HG03571 (cell line): Measurements from ENCODE around the gene FAM53B.

ENCODE experiments used
- ATAC-seq: cut with Tn5 transposase; IDR thresholded peaks from one replicate; pipeline ENCODE4 v1.9.1; 2021; ENCODE audit not compliant: unreplicated experiment

Gene FAM53B

DNA sequence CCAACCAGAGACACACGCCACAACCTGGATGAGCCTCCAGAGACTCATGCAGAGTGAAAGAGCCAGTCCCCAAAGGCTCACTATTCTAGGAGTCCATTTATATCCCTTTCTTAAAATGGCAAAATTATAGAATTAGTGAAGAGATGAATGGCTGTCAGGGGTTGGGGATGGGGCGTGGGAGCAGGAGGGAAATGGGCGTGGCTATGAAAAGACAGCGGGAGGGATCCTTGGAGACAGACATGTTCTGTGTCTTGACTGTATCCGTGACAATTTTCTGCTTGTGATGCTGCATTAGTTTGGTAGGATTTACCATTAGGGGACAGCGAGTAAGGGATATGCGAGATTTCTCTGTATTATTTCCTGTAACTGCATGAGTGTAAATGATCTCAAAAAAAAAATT lies 33.0 kb downstream of the FAM53B start:
- no peak for ATAC-seq

DNA sequence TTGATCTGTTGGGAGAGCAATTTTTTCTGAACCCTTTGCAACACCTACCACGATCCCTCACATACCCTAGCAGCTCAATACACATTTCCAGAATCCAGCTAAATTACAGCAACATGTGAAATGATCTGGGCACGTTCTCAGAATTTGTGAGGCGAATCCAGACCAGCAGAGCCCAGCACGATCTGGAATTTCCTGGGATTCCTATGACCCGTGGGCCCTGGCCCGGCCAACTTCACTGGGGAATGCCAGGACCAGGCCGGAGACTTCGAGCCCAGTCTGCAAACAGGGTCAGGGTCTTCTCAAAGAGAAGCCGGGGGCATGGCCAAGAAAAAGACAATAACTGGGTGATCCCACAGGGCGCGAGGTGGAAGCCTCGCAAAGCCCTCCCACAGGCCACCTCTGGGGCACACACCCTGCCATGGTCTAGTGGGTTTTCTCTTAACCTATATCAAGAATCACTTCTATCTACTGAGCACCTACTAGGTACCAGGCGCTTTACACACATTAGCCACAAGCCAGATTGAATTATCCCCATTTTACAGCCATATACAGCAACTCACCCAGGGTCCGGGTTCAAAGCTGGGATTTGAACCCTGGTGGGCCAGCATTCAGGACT lies 33.8 kb downstream of the FAM53B start:
- ATAC-seq: no peak

DNA sequence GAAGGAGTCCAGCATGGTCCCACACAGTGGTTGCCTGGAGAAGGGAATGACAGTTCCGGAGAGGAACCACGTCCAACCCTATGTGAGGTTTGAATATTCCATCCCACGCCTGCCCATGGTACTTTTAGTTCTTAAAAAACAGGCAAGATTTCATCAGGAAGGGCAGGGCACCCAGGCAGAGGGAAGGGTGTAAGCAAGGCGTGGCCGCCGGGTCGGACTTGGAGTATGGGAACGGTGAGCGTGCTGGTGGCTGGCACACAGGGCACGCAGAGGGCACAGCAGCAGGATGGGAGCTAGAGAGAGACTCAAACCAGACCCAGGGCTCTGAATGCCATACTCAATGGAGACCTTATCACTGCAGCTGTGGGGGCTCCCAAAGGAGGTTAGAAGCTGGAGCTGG lies 34.3 kb downstream of the FAM53B start:
- no peak for ATAC-seq

DNA sequence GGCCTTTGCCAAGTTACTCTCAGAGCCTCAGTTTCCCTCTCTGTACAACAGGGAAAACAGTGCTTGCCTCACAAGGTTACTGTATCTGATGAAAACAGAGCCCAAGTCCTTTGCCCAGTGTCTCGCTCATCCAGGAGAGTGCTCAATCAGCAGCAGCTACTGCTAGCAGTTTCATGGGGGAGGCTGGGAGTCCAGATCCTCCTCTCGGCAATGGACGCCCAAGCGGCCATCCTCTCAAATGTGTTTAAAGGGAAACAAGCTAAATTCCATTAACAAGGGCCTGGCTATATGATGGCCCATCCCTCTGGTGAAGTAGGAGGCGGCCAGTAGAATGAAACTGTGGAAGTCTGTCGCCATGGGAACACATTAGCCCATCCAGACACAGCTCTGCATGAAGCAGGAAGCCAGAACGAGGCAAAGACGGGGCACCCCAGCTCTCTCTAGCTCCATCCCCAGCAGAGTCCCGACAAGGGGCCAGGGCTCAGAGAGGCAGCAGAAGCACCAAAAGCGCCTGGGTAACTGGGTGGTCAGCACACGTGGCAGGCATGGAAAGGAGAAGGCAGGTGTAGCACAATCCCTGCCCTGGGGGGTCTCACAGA lies 35.2 kb downstream of the FAM53B start:
- no peak for ATAC-seq

DNA sequence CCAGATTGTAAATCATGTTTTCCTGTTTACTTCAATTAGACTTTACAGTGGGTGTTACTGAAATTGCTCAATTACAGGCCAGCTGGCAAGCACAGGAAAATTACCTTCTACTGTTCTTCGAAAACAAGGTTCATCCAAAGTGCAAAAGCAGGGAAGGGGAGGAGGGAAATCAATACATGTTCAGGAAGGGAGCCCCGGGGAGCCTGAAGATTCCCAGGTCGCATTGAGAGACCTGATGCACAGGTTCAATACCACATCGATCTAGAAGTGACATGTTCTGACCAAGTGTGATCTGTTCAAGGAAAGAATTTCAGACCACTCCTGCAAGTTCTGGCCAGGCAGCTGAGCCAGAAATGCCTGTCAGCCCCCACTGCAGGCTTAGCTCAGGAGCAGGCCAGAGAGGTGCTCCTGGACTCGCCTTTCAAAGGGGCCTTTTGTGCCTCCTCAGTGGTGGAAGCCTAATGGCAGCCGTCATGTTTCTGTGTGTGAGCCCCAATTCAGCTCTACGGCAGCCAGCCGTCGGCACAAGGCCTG lies 35.9 kb downstream of the FAM53B start:
- ATAC-seq: no peak

DNA sequence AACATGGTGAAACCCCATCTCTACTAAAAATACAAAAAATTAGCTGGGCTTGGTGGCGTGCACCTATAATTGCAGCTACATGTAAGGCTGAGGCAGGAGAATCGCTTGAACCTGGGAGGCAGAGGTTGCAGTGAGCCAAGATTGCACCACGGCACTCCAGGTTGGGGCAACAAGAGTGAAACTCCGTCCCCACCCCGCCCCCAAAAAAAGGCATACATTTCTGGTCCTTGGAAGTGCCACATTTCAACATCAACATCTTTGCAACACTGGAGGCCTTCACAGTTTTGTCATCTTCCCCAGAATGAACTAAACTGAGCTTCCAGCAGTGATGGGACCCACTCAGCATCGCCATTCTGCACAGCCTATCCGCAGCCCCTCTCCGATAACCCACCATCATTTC lies 36.6 kb downstream of the FAM53B start:
- ATAC-seq: no peak

DNA sequence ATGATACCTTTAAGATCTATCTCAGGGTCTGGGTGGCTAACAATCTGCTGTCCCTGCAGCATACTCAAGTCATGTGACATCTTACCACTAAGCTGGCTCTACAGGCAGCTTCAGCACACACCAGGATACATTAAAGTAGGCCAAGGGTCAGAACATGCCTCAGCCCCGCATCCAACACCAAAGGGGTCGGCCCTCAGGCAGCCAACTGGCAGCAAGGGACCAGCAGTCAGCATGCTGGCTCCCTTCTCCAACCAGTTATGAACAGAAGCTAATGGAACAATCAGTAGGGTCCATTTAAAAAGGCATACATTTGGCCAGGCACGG lies 37.1 kb downstream of the FAM53B start:
- ATAC-seq: no peak

DNA sequence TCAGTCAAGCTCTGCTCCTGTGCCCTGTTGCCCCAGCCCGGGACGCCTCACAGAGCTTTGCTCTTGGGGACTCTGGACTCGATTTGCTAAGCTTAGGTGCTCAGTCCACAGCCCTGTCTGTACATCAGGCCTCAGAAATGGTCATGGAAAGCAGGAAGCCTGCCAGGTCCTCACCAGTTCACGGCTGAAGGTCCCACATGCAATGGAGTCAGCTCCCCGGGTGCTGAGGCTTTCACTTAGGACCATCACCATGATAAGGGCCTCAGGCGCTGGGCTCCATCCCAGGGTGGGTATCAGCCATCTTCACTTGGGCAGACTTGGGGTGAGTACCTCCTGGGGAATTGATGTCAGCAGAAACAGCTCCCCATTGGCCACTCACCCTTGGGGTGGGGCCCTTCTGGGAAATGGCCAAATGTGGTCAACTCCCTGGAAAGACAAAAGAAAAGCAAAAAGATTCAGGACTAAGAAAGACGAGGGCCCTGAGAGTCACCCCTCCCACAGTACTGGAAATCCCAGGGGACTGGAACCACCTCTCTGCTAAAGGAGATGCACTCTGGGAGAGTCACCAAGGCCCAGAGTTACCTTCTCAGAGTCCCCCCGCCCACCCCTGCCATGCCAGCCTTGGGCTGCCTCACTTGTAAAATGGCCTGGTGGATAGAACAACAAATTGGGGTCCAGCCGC lies 37.6 kb downstream of the FAM53B start:
- no peak for ATAC-seq

DNA sequence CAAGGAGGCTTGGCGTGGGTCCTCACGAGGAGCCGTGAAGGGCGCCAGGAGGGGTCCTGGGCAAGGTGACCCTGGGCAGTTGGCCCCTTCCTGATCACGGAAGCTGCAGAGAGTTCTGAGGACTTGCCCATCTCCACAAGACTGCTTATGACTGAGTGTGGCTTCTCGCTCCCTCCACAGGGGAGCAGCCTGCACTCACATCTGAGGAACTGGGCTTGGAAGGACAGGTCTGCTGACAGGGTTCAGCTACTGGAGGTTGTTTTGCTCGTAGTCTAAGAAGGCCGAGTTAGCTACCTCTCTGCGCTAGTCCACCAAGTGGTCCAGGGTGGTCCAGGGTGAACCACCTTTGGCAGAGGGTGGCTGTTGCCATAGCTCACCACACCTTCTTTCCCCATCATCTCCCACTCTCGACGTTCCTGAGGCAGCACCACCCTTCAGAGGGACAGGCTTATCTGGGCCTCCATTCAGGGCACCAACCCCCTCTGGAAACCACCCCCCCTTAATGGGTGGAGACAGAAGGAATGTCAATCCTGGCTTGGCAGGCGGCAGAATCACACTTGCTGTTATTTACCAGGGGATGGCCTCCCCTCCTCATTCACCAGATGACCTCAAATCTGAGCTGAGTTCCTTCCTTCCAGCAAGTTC lies 38.2 kb downstream of the FAM53B start:
- no peak for ATAC-seq

DNA sequence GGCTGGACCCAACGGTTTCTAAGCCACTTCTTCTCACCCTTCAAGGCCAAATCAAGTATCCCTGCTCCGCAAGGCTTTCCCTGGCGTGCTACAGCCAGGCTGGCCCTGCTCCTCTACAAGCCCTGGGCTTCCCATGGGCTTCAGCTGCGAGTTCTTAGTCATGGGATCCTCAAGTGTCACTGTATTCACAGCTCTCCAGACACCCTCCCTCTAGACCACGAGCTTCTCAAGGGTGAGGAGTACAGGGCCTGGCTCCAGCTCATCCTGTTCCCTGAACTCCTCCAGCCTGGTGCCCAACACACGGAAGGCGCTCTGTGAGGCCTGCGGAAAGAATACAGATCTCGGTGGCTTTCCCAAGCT lies 38.8 kb downstream of the FAM53B start:
- no peak for ATAC-seq

DNA sequence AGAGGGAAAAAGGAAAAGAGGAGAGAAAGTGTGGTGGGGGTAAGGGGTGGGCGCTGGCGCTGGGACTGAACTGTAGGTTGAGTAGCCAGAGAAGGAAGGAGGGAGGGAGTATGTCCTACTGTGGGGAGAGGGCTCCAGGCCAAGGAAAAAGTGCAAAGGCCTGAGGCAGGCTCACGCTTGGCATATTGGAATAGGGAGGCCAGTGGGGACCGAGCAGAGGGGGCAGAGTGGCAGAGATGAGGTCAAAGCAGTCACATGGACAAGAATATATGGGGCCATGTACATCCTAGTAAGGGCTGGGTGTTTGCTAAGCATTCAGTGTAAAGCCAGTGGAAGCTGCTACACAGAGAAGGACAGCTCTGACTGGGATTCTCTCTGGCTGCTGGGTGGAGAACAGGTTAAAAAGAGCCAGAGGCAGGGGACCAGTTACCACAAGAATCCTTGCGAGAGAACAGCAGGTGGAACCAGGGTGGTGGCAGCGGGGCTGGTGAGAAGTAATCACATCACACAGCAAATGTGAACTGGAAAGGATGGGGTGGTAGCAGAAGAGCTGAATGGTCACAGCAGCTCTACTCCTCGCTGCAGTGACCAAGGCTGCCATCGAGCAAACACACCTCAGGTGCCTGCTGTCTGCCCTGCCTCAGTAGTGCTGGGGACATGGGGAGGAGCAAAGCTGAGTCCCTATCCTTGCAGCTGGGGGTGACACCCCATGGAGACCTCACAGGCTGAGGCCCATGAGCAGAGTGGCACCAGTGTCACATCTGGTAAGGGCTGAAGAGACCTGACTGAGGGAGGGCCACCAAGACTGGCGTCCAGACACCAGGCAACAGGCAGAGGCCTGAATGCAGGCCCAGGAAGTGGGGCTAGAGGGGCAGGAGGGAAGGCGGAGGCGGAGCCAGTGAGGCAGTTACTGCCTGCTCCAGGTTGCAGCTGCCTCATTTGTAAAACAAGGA lies 39.5 kb downstream of the FAM53B start:
- ATAC-seq: no peak

DNA sequence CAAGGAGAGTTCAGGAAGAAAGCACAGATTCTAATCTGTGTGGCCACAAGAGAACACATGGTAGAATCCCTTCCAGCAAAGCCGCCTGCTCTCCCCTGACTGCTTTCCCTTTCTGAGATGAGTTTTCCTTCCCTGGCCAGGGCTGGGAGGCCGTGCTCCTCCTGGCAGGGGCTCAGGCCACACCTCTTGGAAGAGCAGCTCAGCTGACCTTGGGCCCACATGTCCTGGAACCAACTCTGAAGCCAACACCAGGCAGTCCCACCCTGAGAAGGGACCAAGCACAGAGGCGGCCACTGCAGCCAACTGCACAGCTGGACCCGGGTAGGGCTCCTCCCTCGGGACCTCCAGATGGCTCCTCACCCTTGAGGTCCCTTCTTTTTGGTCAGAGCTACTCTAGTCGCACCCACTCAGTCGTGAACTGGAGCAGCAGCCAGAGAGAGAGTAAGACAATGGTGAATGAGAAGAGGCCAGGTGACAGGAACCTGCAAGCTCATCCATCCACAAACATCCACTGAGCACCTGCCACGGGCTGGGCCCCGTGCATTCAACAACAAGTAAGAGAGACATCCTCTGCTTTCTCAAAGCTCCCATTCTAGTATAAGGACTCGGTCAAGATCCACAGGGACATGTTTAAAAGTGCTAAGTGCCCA lies 40.3 kb downstream of the FAM53B start:
- ATAC-seq: no peak

DNA sequence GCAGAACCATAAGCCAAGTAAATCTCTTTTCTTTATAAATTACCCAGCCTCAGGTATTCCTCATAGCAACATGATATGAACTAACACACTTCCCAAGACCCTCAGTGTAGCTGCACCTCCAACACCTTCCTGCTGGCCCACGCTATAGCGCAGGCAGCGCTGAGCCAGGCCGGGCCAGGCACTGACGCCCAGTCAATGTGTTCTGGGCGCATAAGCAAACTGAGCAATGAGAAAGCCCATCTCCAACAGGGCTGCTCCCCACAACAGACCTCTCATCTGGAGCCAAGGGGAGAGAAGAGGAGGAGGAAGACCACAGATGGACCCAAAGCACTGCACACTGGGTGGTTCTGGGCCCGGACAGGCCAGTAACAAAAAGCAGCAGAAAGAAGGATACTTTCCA lies 40.8 kb downstream of the FAM53B start:
- no peak for ATAC-seq

DNA sequence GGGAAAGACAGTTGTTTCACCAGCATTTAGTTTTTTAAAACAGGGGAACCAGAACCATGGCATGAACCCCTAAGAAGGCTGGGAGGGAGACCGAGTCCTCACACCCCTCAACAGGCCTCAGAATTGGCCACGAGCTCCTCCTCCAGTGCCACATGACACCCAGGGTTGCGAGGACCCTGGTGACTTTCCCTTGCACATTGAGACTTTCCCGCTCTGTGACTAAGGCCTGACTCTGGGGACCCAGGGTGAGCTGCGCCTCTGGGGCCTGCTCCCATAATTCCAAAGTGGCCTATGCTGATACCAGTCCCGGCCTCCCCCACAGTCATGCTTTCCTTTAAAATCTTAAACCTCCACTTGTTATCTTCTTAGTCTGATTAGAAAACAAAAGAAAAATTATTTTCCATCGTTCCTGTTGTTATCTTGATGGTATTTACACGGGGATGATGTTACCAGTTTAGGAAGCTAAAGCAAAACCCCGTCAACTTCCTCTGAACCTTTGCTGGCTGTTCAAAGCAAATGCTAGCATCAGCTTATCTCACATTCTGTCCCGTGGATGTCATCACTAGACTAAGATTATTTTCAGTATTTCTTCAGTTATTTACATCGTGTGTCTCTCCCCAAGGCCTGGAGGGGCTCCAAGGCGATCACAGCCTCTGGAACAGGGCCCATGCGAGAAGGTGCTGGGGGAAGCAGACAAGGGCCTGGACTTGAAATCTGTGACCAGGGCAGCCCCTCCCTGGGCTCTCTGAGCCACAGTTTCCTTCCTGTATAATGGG lies 42.1 kb downstream of the FAM53B start:
- ATAC-seq: no peak

DNA sequence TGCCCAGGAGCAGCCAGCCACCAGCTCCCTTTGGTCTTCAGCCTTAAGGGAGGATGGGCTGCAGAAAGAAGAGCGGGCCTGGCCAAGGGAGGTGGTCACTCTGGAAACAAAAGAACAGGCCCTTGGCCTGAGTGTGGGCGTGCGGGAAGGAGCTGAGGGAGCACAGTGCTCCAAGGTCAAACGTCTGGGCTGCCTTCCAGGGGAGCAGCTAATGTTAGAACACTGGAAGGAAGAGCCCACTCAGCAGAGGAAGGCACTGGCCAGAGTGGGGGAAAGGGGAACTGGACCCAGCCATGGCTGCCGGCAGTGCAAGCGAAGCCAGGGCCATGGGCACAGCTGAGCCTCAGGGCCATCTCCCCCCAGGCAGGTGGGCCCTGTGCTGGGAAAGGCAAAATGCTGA lies 42.7 kb downstream of the FAM53B start:
- ATAC-seq: no peak

DNA sequence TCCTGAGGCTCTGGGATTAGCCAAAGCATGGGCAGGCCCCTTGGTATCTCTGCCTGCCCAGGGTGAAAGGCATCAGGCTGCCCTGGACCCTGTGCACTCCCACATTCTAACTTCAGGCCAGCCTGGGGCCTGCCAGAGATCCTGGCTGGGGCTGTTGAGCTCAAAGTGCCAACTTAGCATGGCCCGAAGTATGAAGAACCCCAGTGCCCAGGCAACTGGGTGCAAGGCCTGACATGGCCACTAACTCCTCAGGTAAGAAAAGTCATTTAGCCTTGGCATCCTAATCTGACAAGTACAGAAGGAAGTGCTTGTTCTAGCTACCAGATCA lies 43.2 kb downstream of the FAM53B start:
- no peak for ATAC-seq

DNA sequence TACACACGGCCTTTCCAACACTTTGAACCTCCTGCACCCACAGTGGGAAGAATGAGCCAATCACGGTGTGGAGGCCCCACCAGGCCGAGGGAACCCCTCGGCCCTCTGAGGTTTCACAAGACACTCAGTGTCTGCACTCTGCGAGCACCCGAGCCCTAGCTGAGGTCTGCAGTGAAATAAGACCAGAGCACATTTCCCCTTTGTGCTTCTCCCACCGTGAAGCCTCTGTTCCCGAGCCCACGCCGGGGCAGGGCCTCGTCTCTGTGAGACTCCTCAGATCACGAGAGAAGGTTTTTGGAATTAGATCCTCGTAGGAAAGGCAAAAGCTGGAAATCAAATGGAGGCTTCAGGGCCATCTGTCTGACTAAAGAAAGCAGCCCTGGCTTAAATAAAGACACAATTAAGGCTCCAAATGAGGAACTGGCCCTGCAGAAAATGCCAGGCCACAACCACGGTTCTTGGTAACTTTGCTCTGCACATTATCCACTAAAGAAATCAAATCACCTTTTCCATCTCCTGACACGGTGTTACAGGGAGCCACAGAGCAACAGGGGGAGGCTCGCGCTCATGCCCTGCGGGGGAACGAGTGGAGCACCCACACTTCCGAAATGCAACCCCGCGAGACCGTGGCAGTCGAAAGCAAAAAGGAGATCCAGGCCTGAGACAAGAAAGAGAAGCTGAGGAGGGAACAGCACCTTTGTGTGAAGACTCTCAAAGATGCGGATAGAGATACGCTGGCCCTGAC lies 43.7 kb downstream of the FAM53B start:
- ATAC-seq: no peak

DNA sequence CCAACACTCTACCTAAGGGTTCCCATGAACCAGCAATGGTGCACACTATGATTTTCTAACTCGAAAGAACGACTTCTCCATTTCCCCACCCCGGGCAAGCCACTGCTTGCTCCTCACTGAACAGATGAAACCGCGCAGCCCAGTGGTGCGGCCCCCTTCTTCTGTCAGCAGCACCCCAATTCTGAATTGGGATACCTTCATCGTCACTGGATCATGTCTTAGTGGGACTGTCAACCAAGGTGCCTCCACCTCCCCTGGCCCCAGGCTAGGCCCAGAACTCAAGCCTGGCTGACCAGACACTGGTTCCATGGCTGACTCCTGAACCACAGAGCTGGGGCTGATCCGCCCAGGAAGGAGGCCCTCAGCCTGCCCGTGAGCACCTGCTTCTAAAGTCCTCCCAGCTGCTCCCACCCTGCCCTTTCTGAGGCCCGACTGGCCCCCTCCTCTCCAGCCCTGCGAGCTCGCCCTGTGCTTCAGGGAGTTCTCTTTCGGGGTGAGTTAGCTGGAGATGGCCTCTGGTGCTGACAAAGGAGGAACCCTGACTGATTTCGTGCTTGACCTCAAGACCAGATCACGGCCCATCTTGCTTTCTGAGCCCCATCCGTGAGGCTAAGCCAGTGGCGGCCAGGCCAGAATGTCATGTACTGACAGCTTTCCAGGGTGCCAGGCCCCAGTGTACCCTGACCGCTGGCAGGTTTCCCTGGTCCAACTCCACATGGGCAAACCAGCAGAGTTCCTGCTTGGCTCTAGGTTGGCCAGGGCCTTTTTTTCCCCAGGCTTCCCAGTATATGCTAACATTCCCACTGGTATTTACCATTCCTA lies 44.5 kb downstream of the FAM53B start:
- no peak for ATAC-seq
